GM12865 (cell line): ENCODE measurements around the gene IRF7.

Source experiments
- DNase-seq: peaks from one replicate; pipeline ENCODE4 v3.0.0; 2010; ENCODE audit warnings: low read depth
- H3K4me3 ChIP-seq: 2 replicates; pipeline ENCODE4 v1.5.1; 2011; ENCODE audit warnings: mild to moderate bottlenecking, low read depth, low read length, control low read depth
- CTCF ChIP-seq: IDR thresholded peaks from 2 replicates; pipeline ENCODE4 v1.5.1; 2011; ENCODE audit warnings: low read length, control low read depth, low read depth, inconsistent platforms; ENCODE audit not compliant: insufficient read depth; ENCODE audit errors: missing control alignments

Gene IRF7

GRCh38 chr11:578276-579035 is 37.3 kb downstream of the IRF7 start:
- DNase-seq, result no peak
- TF ChIP-seq CTCF, result no peak
- H3K4me3 ChIP-seq, result peak overlapping the region; percentile 92

DNA sequence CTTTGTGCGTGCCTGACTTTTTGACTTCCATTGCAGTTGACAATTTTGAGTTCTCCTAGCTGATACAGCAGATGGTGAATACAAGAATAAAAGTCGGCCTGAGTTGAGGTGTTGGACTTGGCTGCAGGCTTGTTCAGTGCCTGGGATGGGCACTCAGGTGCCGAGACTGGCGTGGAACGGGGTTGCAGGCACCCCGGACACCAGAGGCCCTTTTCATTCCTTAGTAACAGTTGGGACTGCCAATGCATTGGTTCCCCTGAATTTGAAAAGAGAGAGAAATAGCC is 38.2 kb downstream of the IRF7 start:
- no peak for DNase-seq
- TF ChIP-seq CTCF, result no peak
- H3K4me3 ChIP-seq, result peak overlapping the region; percentile 92

DNA sequence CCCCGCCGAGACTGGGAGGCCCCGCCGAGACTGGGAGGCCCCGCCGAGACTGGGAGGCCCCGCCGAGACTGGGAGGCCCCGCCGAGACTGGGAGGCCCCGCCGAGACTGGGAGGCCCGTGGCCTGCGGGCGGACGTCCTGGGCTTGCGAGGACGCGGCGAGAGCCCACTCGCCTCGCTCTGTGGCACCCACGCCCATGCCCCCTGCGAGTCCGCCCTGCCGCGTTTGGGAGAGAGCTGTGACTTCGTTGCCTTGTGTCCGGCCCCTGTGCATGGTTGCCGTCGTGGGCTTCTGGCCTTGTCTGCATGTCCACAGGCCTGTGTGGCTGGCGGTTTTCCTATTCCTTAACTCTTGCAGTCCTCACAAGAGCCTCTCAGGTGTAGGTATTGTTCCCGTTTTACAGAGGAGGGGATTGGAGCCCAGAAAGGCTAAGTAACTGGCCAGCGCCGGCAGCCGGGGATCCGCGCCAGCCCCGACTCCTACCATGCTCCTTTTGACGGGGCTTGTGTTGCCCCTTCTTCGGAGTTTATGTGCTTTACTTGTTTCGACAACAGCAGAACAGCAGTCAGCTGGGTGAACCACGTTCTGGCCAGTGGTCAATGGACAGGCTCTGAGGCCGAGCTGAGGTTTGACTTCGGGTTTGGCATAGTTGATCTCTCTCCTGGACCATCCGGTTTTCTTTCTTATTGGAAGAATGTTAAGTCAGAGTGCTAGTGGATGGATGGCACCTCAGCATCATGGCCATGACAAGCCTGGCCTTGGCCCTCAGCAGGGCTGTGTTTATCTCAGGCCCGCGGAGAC is 38.7 kb downstream of the IRF7 start:
- peak overlapping the region; percentile 92 for H3K4me3 ChIP-seq
- no peak for DNase-seq
- no peak for TF ChIP-seq CTCF

GRCh38 chr11:575996-576768 is 39.6 kb downstream of the IRF7 start, which contains the start of gene PHRF1:
PHRF1 (plus strand) TSS chr11:576470; CDS start chr11:581513, 5,043 bp downstream.
- TF ChIP-seq CTCF, result no peak
- peak; percentile 98 for DNase-seq
- peak within 1 kb of the TSS; percentile 92 for H3K4me3 ChIP-seq

GRCh38 chr11:575313-575995 is 40.3 kb downstream of the IRF7 start:
- DNase-seq, result no peak
- H3K4me3 ChIP-seq, result peak overlapping the region; percentile 67

More at GRCh38 chr11:575313-575995, 40.3 kb downstream of the IRF7 start:
- TF ChIP-seq CTCF, result no peak
